WTC11 (cell line): ENCODE results near the gene LIMCH1. TPM values are rescaled to one million over a fixed set of nuclear protein-coding genes. Genes with fewer than 3 reads are reported as not detected.

ENCODE experiments used
- ATAC-seq: fragments of 200-7000 bp; cut with Tn5 transposase; 2 replicates; pipeline ENCODE4 v1.10.0; 2021; ENCODE audit warnings: mild to moderate bottlenecking, moderate library complexity
- CTCF ChIA-PET: fragments of 300-600 bp; sonication (Branson Sonifier 250); formaldehyde crosslinking; loops from one replicate; lab custom pipeline; 2021; ENCODE audit warnings: antibody characterized with exemption; lab: Charles Lee
- POLR2A ChIA-PET: fragments of 350-600 bp; sonication (Branson Sonifier 250); formaldehyde crosslinking; loops from one replicate; lab custom pipeline; 2021; ENCODE audit warnings: antibody characterized with exemption; lab: Charles Lee
- DNase-seq: peaks from one replicate; pipeline ENCODE4 v3.0.0; 2021; ENCODE audit warnings: low spot score
- H3K27ac Mint-ChIP-seq: 2 replicates; pipeline ENCODE4 v1.8.0; 2021; ENCODE audit warnings: mixed read lengths
- H3K27me3 Mint-ChIP-seq: 2 replicates; pipeline ENCODE4 v1.8.0; 2021; ENCODE audit warnings: low read depth, mild to moderate bottlenecking, moderate library complexity, mixed read lengths
- H3K36me3 Mint-ChIP-seq: 2 replicates; pipeline ENCODE4 v1.8.0; 2021; ENCODE audit warnings: mixed read lengths
- H3K4me1 Mint-ChIP-seq: 2 replicates; pipeline ENCODE4 v1.8.0; 2022; ENCODE audit warnings: mixed read lengths
- H3K4me3 Mint-ChIP-seq: 2 replicates; pipeline ENCODE4 v1.8.0; 2021; ENCODE audit warnings: mild to moderate bottlenecking, moderate library complexity, mixed read lengths
- H3K9me3 Mint-ChIP-seq: 2 replicates; pipeline ENCODE4 v1.8.0; 2021; ENCODE audit warnings: mixed read lengths
- ATF3 ChIP-seq: sonication (generic); formaldehyde crosslinking; conservative IDR thresholded peaks from 2 replicates; pipeline ENCODE4 v1.8.1; 2022; ENCODE audit warnings: mild to moderate bottlenecking, missing genetic modification reagents
- FOXP4 ChIP-seq: sonication (generic); formaldehyde crosslinking; IDR thresholded peaks from 2 replicates; pipeline ENCODE4 v1.8.0; 2022; ENCODE audit warnings: mild to moderate bottlenecking, missing genetic modification reagents
- HMGA2 ChIP-seq: fragments of 250-450 bp; sonication (Bioruptor Pico); IDR thresholded peaks from 2 replicates; pipeline ENCODE4 v1.4.0; 2021; ENCODE audit warnings: mild to moderate bottlenecking, moderate library complexity
- JUN ChIP-seq: sonication (generic); formaldehyde crosslinking; IDR thresholded peaks from 2 replicates; pipeline ENCODE4 v1.8.0; 2023; ENCODE audit warnings: mild to moderate bottlenecking, missing genetic modification reagents
- NR2C2 ChIP-seq: sonication (generic); formaldehyde crosslinking; IDR thresholded peaks from 2 replicates; pipeline ENCODE4 v1.8.0; 2022; ENCODE audit warnings: mild to moderate bottlenecking, missing genetic modification reagents
- NR3C1 ChIP-seq: sonication (generic); formaldehyde crosslinking; conservative IDR thresholded peaks from 2 replicates; pipeline ENCODE4 v1.8.1; 2023; ENCODE audit warnings: low read depth, mild to moderate bottlenecking, missing genetic modification reagents
- PREB ChIP-seq: sonication (generic); formaldehyde crosslinking; IDR thresholded peaks from 2 replicates; pipeline ENCODE4 v1.8.1; 2022; ENCODE audit warnings: mild to moderate bottlenecking, missing genetic modification reagents, moderate library complexity, borderline replicate concordance
- RELA ChIP-seq: sonication (generic); formaldehyde crosslinking; IDR thresholded peaks from 2 replicates; pipeline ENCODE4 v1.8.1; 2022; ENCODE audit warnings: missing genetic modification reagents, mild to moderate bottlenecking, borderline replicate concordance
- SP1 ChIP-seq: sonication (generic); formaldehyde crosslinking; conservative IDR thresholded peaks from 2 replicates; pipeline ENCODE4 v1.8.1; 2022; ENCODE audit warnings: missing genetic modification reagents
- TEAD4 ChIP-seq: sonication (generic); formaldehyde crosslinking; IDR thresholded peaks from 2 replicates; pipeline ENCODE4 v1.8.0; 2022; ENCODE audit warnings: mild to moderate bottlenecking, missing genetic modification reagents
- ZBTB43 ChIP-seq: sonication (generic); formaldehyde crosslinking; IDR thresholded peaks from 2 replicates; pipeline ENCODE4 v1.8.1; 2023; ENCODE audit warnings: mild to moderate bottlenecking, missing genetic modification reagents
- ZNF281 ChIP-seq: sonication (generic); formaldehyde crosslinking; IDR thresholded peaks from 2 replicates; pipeline ENCODE4 v1.8.0; 2023; ENCODE audit warnings: mild to moderate bottlenecking, missing genetic modification reagents
- ZSCAN18 ChIP-seq: fragments of 250-450 bp; sonication (Bioruptor Pico); IDR thresholded peaks from 2 replicates; pipeline ENCODE4 v2.1.2; 2022; ENCODE audit warnings: mild to moderate bottlenecking, moderate library complexity
- total RNA-seq: library from RNA; stranded (reverse); gene quantifications from 3 replicates; pipeline ENCODE4 v1.2.3, GENCODE V29; 2021

The LIMCH1 gene
- total RNA-seq, 1 experiment from 2014 or later: 0.92 TPM

- H3K4me3 Mint-ChIP-seq: no peak overlapping the region
- no peak overlapping the region for H3K27ac Mint-ChIP-seq
- no peaks in the 10 kb centered on the region for H3K9me3 Mint-ChIP-seq
- H3K27me3 Mint-ChIP-seq: no peaks in the 10 kb centered on the region; the same call in 1 of the 2 replicates
- no peaks in the 10 kb centered on the region for H3K4me1 Mint-ChIP-seq
- no peaks in the 10 kb centered on the region for H3K36me3 Mint-ChIP-seq
- POLR2A ChIA-PET: no interaction called here
- ATAC-seq (no peak), DNase-seq (no peak)
- TF ChIP-seq HMGA2 (CRISPR knock-in tag): no peak
- TF ChIP-seq TEAD4 (CRISPR knock-in tag): no peak
- CTCF ChIA-PET: interaction anchor here (0.7 to 1.1 kb wide), 2 partner anchors 9 to 28 kb away, joined by 3 to 4 read pairs; no protein-coding TSS in a partner anchor
These were observed 95.4 kb downstream of the LIMCH1 start for GRCh38 chr4:41633321-41633720.

- CTCF ChIA-PET: interaction anchor here (3.0 kb wide), 1 partner anchor 26 kb away, joined by 7 read pairs; no protein-coding TSS in a partner anchor
These were observed 97.5 kb downstream of the LIMCH1 start for GRCh38 chr4:41635441-41635840.

GRCh38 chr4:41638203-41638602 lies 100.2 kb downstream of the LIMCH1 start:
- no peak for TF ChIP-seq NR2C2
- TF ChIP-seq ZSCAN18 (CRISPR knock-in tag): no peak
- TF ChIP-seq HMGA2 (CRISPR knock-in tag): no peak
- TF ChIP-seq RELA (CRISPR knock-in tag): no peak
- no peak for TF ChIP-seq NR3C1 (CRISPR knock-in tag)
- TF ChIP-seq JUN: no peak
- no peak for TF ChIP-seq ATF3 (CRISPR knock-in tag)
- TF ChIP-seq PREB (CRISPR knock-in tag): no peak
- TF ChIP-seq SP1: no peak
- TF ChIP-seq ZBTB43 (CRISPR knock-in tag): no peak

More at GRCh38 chr4:41635441-41635840, 97.5 kb downstream of the LIMCH1 start:
- Mint-ChIP-seq H3K27ac (no peak overlapping the region), H3K4me1 (peaks cover 8% of the 10 kb centered on the region), H3K27me3 (no peaks in the 10 kb centered on the region; the same call in 1 of the 2 replicates), H3K36me3 (no peaks in the 10 kb centered on the region), H3K9me3 (no peaks in the 10 kb centered on the region), H3K4me3 (no peak overlapping the region)
- POLR2A ChIA-PET: interaction anchor here (0.6 to 0.9 kb wide), 2 partner anchors 11 to 16 kb away, joined by 3 read pairs; no protein-coding TSS in a partner anchor
- no peak for ATAC-seq
- no peak for DNase-seq
- TF ChIP-seq ZNF281 (no peak), FOXP4 (CRISPR knock-in tag) (no peak), RELA (CRISPR knock-in tag) (no peak)

More at GRCh38 chr4:41638203-41638602, 100.2 kb downstream of the LIMCH1 start:
- Mint-ChIP-seq H3K27me3 (no peaks in the 10 kb centered on the region; the same call in 1 of the 2 replicates), H3K4me1 (peaks cover 8% of the 10 kb centered on the region), H3K9me3 (no peaks in the 10 kb centered on the region), H3K27ac (no peak overlapping the region), H3K36me3 (no peaks in the 10 kb centered on the region), H3K4me3 (no peak overlapping the region)
- ChIA-PET CTCF (no interaction called here), POLR2A (no interaction called here)
- DNase-seq (no peak), ATAC-seq (no peak)
